ENCODE results near the gene SEC16A.
"Not testable (repeated sequence)": the region's sequence is repeated elsewhere in the genome, so short reads cannot be mapped to it uniquely, and the experiment has no call there.

Gene SEC16A

GRCh38 chr9:136439481-136440408 is 43.1 kb downstream of the SEC16A start, which contains the start of gene INPP5E:
Gene INPP5E, minus strand, starts transcription at chr9:136439845. Its CDS starts 426 bp downstream, at chr9:136439419.
- peak; percentile 26 for DNase-seq

GRCh38 chr9:136438548-136439480 is 44.0 kb downstream of the SEC16A start:
- DNase-seq, result peak; percentile 17

- DNase-seq, result no peak
These were observed 44.8 kb downstream of the SEC16A start for GRCh38 chr9:136437839-136438547.

GRCh38 chr9:136437430-136437829 is 45.4 kb downstream of the SEC16A start:
- DNase-seq, result no peak

- DNase-seq, result no peak
These were observed 46.7 kb downstream of the SEC16A start for GRCh38 chr9:136436055-136436634.

GRCh38 chr9:136434580-136435169 is 48.2 kb downstream of the SEC16A start:
- DNase-seq, result no peak

GRCh38 chr9:136433849-136434579 is 48.8 kb downstream of the SEC16A start:
- DNase-seq, result no peak

- DNase-seq, result no peak
These were observed 49.7 kb downstream of the SEC16A start for GRCh38 chr9:136433043-136433715.

GRCh38 chr9:136432591-136432990 is 50.2 kb downstream of the SEC16A start:
- DNase-seq, result no peak

- no peak for DNase-seq
These were observed 51.0 kb downstream of the SEC16A start for GRCh38 chr9:136431782-136432350.

- DNase-seq, result no peak
These were observed 52.1 kb downstream of the SEC16A start for GRCh38 chr9:136430588-136431234.

GRCh38 chr9:136429683-136430491 is 53.0 kb downstream of the SEC16A start:
- no peak for DNase-seq

GRCh38 chr9:136429075-136429628 is 53.7 kb downstream of the SEC16A start:
- DNase-seq, result no peak

- DNase-seq, result no peak
These were observed 56.1 kb downstream of the SEC16A start for GRCh38 chr9:136426787-136427186.

GRCh38 chr9:136425367-136425766 is 57.5 kb downstream of the SEC16A start:
- not testable (repeated sequence) for DNase-seq

GRCh38 chr9:136424750-136425362 is 58.0 kb downstream of the SEC16A start:
- DNase-seq, result no peak

GRCh38 chr9:136423432-136424146 is 59.3 kb downstream of the SEC16A start:
- DNase-seq, result no peak
